NOMO-1 (cell line): ENCODE results near the gene NF2.

ENCODE experiments used
- DNase-seq, 2 experiments: peaks; one replicate each; lab custom pipeline; 2025; ENCODE audit not compliant: unreplicated experiment in 2 of 2; lab: John Stamatoyannopoulos, UW

Gene NF2

DNA sequence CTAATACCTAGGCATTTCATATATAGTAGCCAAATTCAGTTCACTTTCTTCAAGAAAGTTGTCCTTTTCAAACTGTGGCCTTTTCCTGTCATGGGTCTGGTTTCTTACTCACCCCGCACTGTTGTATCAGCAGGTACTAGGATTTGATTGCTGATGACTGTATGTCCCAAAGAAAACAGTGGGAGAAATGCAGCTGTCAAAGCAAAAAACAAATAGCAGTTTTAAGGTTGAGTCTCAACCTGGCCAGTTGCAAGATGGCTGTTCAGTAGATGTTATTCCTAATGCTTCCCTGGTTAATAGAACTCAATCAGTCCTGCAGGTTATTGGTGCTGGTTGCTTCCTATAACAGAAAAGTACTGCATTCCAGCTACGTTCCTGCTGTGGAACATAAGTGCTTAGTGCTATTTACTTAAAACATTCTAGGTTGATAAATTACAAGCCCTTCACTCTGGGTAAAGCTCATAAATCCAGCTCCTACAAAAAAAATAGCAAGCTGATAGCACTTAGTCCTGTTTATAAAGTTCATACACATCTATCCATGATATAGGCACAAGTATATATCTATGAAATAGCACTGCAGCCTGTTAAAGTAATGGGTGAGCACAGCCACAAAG lies 26.6 kb downstream of the NF2 start:
- no peak for DNase-seq

GRCh38 chr22:29630987-29631386 lies 27.6 kb downstream of the NF2 start:
- no peak for DNase-seq

DNA sequence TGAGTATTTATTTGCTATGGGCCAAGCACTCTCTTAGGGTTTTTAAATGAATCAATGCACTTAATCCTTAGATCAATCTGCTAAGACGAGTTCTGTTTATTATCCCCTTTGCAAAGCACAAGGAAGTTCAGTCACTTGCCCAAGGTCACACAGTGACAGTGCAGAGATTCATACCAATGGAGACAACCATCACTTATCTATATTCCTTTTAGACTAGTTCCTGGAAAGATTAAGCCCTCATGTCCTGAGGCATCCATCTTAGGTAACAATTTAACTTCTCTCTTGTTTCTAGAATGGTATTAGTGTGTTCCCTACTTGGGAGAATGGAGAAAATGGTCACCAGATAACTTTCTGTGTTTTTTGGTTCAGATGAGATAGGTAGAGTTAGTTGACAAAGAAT lies 28.3 kb downstream of the NF2 start:
- DNase-seq = no peak

- no peak for DNase-seq
Measured at GRCh38 chr22:29632672-29633071, 29.2 kb downstream of the NF2 start.

- no peak for DNase-seq
Measured at GRCh38 chr22:29633514-29634312, 30.3 kb downstream of the NF2 start.

DNA sequence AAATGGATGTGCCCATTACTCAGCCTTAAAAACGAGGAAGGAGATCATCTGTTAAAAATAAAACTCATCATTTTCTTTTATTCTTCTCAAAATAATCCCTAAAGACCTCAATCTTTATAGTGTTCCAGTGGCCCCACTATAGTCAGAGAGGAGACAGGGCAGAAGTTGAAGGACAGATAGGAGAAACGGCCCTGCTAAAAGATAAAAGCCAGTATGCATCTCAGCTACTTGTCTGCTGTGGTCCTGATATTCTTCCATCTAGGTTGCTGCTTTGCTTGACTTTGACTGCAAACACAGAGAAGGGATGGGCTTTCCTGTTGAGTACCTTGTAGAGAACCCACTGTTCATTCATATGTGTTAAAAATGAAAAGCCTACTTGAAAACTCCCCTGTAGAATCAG lies 31.4 kb downstream of the NF2 start:
- DNase-seq = no peak

DNA sequence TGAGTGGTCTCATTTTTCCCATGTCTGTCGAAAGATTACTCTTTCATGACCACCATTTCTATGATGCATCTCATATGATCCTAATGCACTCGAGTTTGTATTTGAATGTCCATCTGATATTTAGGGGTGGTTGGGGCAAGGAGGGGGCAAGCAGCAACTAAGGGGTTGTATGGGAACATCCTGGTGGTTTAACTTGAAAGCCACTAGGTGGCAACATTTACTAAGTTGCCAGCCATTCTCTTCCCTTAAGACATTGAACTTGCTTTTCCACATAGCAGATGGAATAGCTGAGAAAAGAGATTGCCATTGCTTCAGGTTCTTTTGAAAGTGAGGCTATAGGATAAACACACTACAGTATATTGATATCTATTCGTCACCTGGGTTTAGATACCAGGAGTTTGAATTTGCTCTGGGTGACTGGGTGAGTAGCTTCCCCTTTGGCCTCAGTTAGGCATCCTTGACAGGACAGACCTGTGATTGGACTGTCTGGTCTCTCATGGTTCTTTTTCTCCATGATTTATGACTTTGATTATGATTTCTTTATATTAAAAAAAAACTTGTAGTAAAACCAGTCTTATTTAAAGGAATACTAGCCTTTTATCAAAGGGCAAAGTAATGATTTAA lies 32.4 kb downstream of the NF2 start:
- peak; percentile 9 to 60 for DNase-seq

DNA sequence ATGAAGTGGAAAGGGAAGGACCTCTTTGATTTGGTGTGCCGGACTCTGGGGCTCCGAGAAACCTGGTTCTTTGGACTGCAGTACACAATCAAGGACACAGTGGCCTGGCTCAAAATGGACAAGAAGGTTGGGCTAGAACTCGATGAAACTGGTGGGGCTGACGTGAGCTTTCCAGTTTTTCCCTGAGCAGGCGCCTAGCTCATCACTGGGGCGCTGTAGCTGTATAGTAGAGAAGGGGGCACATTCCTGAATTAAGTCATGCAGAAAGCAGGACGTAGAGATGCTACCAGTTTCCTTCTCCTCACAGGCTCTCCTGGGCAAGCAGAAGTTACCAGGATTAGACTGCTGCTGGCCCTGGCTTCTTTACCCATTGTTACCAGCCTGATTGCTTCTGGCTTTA lies 33.3 kb downstream of the NF2 start:
- DNase-seq = no peak

- no peak for DNase-seq
Measured at GRCh38 chr22:29637181-29637580, 33.7 kb downstream of the NF2 start.

GRCh38 chr22:29638678-29639077 lies 35.2 kb downstream of the NF2 start:
- DNase-seq = no peak

- no peak for DNase-seq
Measured at GRCh38 chr22:29639096-29639495, 35.7 kb downstream of the NF2 start.

DNA sequence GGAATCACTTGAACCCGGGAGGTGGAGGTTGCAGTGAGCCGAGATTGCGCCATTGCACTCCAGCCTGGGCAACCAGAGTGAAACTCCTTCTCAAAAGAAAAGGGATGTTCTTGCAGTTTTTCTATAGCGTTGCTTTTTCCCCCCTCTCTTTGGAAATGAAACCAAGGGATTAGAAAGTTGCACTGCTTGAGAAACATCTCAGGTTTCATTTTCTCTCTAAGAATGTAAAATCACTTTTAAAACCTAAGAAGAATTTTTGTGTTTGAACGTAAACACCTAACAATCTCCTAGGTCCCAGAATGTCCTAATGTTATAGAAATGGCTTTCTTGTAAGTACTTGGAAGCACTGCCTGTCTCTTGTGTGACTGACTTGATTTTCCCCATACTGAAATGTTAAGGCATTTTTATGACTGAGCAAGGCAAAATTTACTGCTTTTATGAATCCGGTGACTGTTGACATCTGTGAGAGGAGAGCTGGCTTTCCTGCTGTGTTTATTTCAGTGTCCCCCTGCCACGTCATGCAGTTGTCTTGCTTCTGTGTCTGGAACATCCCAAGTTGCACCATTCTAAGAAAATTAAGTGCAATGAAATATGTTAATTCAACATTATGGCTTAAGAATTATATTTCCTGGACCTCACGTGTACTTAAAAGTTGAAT lies 37.7 kb downstream of the NF2 start:
- peak; percentile 74 to 82 for DNase-seq

GRCh38 chr22:29641700-29642330 lies 38.4 kb downstream of the NF2 start:
- DNase-seq = peak in 1 of 2 experiments; percentile 55

DNA sequence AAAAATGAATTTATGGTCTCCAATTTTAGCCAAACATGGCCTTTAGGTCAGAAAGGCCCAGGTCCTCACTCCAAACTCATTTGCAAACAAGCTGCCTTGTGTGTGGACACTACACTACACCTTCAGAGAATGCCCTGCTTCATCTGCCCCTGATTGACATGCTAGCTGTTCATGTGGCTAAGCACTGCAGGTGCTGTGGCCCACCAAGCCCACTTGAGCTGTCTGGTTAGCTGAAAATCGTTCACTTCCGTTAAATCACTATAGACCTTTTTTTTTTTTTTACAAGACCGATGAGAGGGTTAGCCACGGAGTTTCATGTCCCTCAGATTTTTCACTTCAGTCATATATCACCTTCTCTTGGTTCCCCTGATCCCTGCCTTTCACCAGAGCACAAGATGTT lies 39.3 kb downstream of the NF2 start:
- DNase-seq = no peak

- no peak for DNase-seq
Measured at GRCh38 chr22:29647954-29648737, 44.7 kb downstream of the NF2 start.

GRCh38 chr22:29650370-29650769 lies 46.9 kb downstream of the NF2 start:
- no peak for DNase-seq

GRCh38 chr22:29651652-29652051 lies 48.2 kb downstream of the NF2 start:
- no peak for DNase-seq

- DNase-seq = no peak
Measured at GRCh38 chr22:29654420-29654819, 51.0 kb downstream of the NF2 start.

- no peak for DNase-seq
Measured at GRCh38 chr22:29654882-29655281, 51.4 kb downstream of the NF2 start.

DNA sequence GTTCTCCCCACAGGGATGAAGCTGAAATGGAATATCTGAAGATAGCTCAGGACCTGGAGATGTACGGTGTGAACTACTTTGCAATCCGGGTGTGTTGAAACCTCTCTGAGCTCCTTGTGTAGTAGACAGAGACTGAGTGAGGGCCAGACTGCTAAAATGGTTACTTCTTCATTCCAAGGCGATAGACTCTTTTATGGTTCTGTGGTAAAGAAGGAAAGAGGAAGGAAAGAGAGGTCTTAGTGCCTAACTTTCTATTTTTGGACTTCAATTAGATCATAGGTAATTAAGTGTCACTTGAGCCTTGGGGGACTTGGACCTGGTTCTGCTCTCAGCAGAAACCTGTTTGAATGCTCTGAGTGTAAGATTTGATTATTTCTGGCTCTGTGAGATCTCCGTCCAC lies 54.7 kb downstream of the NF2 start:
- peak; percentile 90 to 99 for DNase-seq
